Muscle layer of colon (tissue), 2 donors: ENCODE data around the gene SHROOM3.

Source experiments
- H3K27ac ChIP-seq: one replicate; pipeline ENCODE4 v1.7.0; 2013; ENCODE audit warnings: low read depth, mild to moderate bottlenecking, low read length, moderate library complexity
- H3K27me3 ChIP-seq, 2 donors: one replicate each; pipeline ENCODE4 v1.7.0; 2013; ENCODE audit warnings: low read length in 2 of 2, mild to moderate bottlenecking in 2 of 2; ENCODE audit not compliant: insufficient read depth in 2 of 2, control insufficient read depth in 1 of 2
- H3K36me3 ChIP-seq: one replicate; pipeline ENCODE4 v1.7.0; 2013; ENCODE audit warnings: mild to moderate bottlenecking, low read length; ENCODE audit not compliant: insufficient read depth
- H3K4me1 ChIP-seq: one replicate; pipeline ENCODE4 v1.7.0; 2013; ENCODE audit warnings: mild to moderate bottlenecking, low read length; ENCODE audit not compliant: insufficient read depth
- H3K4me3 ChIP-seq, 2 donors: one replicate each; pipeline ENCODE4 v1.7.0; 2013; ENCODE audit warnings: low read length in 2 of 2, low read depth in 1 of 2, mild to moderate bottlenecking in 1 of 2, moderate library complexity in 1 of 2
- H3K9ac ChIP-seq: one replicate; pipeline ENCODE4 v1.7.0; 2013; ENCODE audit warnings: low read length
- H3K9me3 ChIP-seq: one replicate; pipeline ENCODE4 v1.7.0; 2013; ENCODE audit warnings: mild to moderate bottlenecking, low read length
- donor health status: abdominal sarcoma.
- donor health status: Adenocarcinoma of cecum.

Gene SHROOM3

DNA sequence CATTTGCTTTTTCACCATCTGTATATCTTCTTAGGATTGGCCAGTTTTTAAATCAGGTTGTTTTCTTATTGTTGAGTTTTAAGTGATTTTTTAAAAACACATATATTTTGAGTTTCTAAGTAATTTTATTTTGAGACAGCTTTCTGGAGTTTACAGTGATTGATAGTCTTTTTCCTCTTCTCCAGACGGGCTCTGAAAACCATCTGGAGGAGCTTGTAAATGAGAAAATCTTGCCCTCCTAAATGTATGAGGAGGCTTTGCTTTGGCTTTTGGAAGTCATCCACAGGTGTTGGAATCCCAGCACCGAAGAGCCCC lies 302.7 kb downstream of the SHROOM3 start:
- Histone ChIP-seq H3K36me3 (peaks cover 5% of the 10 kb centered on the region), H3K27me3 (no peaks in the 10 kb centered on the region), H3K9me3 (no peaks in the 10 kb centered on the region), H3K27ac (peak overlapping the region; percentile 74), H3K4me1 (peaks cover 31% of the 10 kb centered on the region), H3K9ac (no peak overlapping the region), H3K4me3 (no peak overlapping the region)

DNA sequence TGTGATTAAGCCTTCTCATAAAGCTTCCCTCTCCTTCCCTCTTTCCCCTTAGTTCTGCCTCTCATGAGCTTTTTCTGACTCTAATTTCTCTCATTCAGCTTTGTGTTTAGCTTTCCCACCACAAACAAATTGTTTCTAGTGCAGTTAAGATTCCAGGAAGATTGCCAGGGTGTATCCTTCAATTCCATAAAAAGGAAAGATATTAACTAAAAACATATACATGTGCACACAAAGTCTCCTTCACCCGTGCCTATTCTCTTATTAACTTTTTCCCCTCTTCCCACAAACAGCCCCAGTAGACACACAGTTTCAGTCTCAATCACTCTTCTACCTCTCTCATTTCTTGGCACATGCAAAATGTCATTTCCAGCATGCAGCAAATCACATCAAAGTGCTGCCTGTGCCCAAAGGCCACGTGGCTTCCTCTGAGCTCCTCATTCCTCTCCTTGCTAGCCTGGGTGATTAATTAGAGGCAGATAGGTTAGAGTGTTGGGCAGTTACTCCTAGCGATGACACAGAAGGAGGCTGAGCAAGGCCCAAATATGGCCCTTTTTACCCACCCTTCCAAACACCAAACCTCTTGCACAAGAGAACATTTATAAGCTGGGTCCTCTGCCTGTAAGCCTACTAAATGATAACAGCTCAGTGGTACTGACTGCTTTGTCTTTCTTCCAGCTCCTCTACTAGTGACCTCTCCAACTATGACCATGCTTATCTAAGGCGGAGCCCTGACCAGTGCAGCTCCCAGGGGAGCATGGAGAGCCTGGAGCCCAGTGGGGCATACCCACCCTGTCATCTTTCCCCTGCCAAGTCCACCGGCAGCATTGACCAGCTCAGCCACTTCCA lies 303.3 kb downstream of the SHROOM3 start:
- Histone ChIP-seq H3K4me3 (peak overlapping the region in 1 of 2 donors; percentile 21), H3K27ac (peak overlapping the region; percentile 74), H3K27me3 (no peaks in the 10 kb centered on the region), H3K36me3 (peaks cover 5% of the 10 kb centered on the region), H3K4me1 (peaks cover 37% of the 10 kb centered on the region), H3K9ac (peak overlapping the region; percentile 37), H3K9me3 (no peaks in the 10 kb centered on the region)

DNA sequence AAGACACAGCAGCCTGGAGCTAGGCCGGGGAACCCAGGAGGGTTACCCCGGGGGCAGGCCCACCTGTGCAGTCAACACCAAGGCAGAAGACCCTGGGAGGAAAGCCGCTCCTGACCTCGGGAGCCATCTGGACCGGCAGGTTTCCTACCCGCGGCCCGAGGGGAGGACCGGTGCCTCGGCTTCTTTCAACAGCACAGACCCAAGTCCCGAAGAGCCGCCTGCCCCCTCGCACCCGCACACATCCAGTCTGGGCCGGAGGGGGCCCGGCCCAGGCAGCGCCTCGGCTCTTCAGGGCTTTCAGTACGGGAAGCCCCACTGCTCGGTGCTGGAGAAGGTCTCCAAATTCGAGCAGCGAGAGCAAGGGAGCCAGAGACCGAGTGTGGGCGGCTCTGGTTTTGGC lies 305.2 kb downstream of the SHROOM3 start:
- H3K4me3 ChIP-seq = no peak overlapping the region

DNA sequence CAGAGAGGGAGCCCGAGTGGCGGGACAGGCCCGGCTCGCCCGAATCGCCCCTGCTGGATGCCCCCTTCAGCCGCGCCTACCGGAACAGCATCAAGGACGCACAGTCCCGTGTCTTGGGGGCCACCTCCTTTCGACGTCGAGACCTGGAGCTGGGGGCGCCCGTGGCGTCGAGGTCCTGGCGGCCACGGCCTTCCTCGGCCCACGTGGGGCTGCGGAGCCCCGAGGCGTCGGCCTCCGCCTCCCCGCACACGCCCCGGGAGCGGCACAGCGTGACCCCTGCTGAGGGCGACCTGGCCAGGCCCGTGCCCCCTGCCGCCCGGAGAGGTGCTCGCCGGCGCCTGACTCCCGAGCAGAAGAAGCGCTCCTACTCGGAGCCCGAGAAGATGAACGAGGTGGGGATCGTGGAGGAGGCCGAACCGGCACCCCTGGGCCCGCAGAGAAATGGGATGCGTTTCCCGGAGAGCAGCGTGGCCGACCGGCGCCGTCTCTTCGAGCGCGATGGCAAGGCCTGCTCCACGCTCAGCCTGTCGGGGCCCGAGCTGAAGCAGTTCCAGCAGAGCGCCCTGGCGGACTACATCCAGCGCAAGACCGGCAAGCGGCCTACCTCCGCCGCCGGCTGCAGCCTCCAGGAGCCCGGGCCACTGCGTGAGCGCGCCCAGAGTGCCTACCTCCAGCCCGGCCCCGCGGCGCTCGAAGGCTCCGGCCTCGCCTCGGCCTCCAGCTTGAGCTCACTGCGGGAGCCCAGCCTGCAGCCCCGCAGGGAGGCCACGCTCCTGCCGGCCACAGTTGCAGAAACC lies 306.0 kb downstream of the SHROOM3 start:
- Histone ChIP-seq H3K4me1 (peaks cover 52% of the 10 kb centered on the region), H3K9ac (no peak overlapping the region), H3K4me3 (no peak overlapping the region), H3K27me3 (no peaks in the 10 kb centered on the region), H3K36me3 (peaks cover 5% of the 10 kb centered on the region), H3K27ac (no peak overlapping the region), H3K9me3 (no peaks in the 10 kb centered on the region)

More for the DNA sequence above, 305.2 kb downstream of the SHROOM3 start:
- H3K27me3 ChIP-seq = no peaks in the 10 kb centered on the region
- peaks cover 5% of the 10 kb centered on the region for H3K36me3 ChIP-seq
- H3K9me3 ChIP-seq = no peaks in the 10 kb centered on the region
- H3K9ac ChIP-seq = no peak overlapping the region
- peaks cover 52% of the 10 kb centered on the region for H3K4me1 ChIP-seq
- no peak overlapping the region for H3K27ac ChIP-seq

DNA sequence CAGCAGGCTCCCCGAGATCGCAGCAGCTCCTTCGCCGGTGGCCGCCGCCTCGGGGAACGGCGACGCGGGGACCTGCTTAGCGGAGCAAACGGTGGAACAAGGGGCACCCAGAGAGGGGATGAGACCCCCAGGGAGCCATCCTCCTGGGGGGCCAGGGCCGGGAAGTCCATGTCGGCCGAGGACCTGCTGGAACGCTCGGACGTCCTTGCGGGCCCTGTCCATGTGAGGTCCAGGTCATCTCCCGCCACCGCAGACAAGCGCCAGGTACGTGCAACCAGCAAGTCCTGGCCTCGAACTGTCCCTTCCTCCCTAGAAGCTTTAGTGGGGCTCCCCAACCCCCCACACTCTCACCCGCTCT lies 306.6 kb downstream of the SHROOM3 start:
- Histone ChIP-seq H3K27me3 (no peaks in the 10 kb centered on the region), H3K9me3 (no peaks in the 10 kb centered on the region), H3K4me3 (no peak overlapping the region), H3K9ac (no peak overlapping the region), H3K36me3 (peaks cover 5% of the 10 kb centered on the region), H3K4me1 (peaks cover 52% of the 10 kb centered on the region), H3K27ac (no peak overlapping the region)

DNA sequence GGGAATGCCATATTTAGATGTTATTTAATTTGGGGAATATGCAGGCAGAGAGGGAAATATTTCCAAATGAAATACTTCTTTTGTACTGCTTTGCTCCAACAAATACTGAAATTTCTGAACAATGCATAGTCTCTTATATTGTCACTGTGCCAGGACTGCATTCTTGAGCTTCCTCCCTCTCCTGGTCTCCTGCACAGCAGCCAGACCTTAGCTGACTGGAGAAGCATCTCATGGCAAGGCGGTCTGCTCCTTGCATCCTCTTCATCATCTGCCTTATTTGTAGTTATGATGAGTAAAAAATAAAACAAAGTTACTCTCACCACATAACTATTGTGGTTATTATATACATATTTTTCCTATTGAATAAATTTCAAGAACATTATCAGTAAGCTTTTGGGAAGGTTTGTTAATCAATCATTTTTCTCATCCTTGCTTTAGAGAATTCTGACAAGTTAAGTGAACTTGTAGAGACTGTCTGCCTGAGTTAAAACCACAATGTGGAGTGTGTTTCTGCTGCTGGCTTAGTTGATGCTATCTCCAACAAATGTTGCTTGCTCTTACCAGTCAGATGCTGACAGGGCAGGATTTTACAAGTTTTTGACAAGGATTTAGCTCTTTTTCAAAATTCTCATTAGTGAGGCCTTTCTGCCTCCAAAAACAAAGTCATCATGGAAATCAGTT lies 309.4 kb downstream of the SHROOM3 start:
- H3K27me3 ChIP-seq = no peaks in the 10 kb centered on the region
- H3K9me3 ChIP-seq = no peaks in the 10 kb centered on the region
- H3K4me3 ChIP-seq = no peak overlapping the region
- H3K4me1 ChIP-seq = peaks cover 29% of the 10 kb centered on the region
- peaks cover 3% of the 10 kb centered on the region for H3K36me3 ChIP-seq
- H3K27ac ChIP-seq = peak overlapping the region; percentile 33
- no peak overlapping the region for H3K9ac ChIP-seq

DNA sequence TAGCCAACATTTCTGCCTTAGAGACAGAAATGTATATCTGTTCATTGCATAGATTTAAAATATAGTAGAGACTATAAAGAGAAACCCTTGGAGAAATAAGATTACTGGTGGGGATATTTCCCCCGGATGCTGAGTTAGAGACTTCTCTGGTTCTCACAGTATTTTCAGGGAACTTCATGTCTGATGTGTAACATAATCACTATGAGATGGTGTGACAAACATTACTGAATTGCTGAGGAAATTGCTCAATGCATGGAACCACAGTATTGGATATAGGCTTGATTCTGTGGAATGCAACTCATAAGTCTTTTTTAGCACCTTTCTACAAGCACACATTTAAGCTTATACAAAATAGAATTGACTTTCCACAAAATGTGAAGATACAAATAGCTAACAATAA lies 310.2 kb downstream of the SHROOM3 start:
- peaks cover 22% of the 10 kb centered on the region for H3K4me1 ChIP-seq
- no peaks in the 10 kb centered on the region for H3K9me3 ChIP-seq
- H3K27ac ChIP-seq = no peak overlapping the region
- H3K4me3 ChIP-seq = no peak overlapping the region
- no peaks in the 10 kb centered on the region for H3K27me3 ChIP-seq
- H3K9ac ChIP-seq = no peak overlapping the region
- no peaks in the 10 kb centered on the region for H3K36me3 ChIP-seq

DNA sequence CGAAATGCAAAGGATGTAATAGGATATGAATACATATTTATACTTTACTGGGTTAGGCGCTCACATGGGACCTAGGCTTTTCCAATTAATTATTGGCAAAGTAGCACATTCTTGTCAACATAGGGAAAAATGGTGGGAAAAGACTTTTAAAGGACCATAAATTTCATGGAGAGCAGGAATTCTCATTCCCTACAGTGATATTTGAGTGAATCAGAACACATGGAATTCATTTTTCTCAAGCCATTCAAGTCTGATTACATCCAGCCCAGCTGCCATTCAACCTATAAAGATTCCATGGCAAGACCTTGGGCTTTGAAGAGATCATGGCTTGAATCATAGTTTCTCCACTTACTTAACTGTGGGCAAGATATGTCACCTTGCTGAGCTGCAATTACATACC lies 312.5 kb downstream of the SHROOM3 start:
- Histone ChIP-seq H3K4me3 (no peak overlapping the region), H3K4me1 (peaks cover 22% of the 10 kb centered on the region), H3K27me3 (no peaks in the 10 kb centered on the region), H3K27ac (no peak overlapping the region), H3K9me3 (no peaks in the 10 kb centered on the region), H3K36me3 (no peaks in the 10 kb centered on the region), H3K9ac (no peak overlapping the region)

DNA sequence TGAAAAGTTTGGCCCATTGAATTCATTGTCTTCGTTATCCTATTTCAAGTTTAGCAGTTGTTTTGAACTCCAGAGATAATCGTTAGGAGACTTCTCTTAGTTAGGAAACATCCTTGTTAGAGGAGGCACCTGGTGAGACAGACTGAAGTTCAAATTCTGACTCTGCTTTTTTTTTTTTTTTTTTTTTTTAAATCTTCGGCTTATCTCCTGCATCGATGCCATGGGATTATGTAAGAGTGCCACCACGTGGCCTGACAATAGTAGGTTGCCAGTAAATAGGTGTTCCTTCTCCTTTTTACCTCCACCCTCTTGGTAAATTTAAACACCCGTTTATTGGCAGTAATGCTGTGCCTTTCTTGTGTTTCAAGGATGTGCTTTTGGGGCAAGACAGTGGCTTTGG lies 313.6 kb downstream of the SHROOM3 start:
- no peak overlapping the region for H3K27ac ChIP-seq
- no peaks in the 10 kb centered on the region for H3K36me3 ChIP-seq
- no peak overlapping the region for H3K9ac ChIP-seq
- H3K27me3 ChIP-seq = no peaks in the 10 kb centered on the region
- no peaks in the 10 kb centered on the region for H3K9me3 ChIP-seq
- H3K4me3 ChIP-seq = no peak overlapping the region
- H3K4me1 ChIP-seq = peaks cover 20% of the 10 kb centered on the region

DNA sequence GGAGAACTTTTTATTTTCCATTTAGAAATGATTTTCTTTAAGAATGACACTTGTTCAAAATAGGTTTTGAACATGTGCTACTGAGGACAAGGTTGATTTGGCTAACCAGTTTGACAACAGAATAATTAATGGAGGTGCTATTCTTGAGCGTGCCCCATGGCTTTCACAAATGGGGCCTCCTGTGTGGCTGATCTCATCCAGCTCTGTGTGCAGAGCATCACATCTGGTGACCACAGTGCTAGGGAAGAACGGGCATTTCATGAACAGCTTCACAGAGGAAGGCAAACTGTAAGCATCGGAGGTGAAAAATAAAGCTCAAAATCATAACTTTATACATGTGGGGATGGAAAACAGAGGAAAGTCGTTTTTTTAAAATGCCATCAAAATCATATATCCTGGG lies 314.3 kb downstream of the SHROOM3 start:
- Histone ChIP-seq H3K9ac (no peak overlapping the region), H3K27me3 (no peaks in the 10 kb centered on the region), H3K4me3 (no peak overlapping the region), H3K9me3 (no peaks in the 10 kb centered on the region), H3K4me1 (peaks cover 19% of the 10 kb centered on the region), H3K27ac (no peak overlapping the region), H3K36me3 (no peaks in the 10 kb centered on the region)

DNA sequence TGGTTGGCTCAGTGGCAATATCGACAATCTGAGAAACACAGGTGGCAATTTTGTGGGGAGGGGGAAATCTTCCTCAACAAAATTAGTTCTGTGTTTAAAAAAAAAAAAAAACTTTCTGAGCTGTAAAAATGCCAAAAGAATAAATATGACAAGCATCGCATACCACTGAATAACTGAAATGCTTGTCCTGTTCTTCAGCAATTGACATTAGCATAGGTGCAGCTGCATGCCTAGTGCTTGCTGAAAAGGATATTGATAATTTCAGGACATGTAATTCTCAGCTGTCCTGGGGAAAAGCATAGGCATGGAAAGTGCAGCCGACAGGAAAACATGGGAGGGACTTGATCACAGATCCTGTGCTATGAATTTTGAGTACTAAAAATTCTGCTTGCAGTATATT lies 315.7 kb downstream of the SHROOM3 start:
- H3K36me3 ChIP-seq = no peaks in the 10 kb centered on the region
- peaks cover 15% of the 10 kb centered on the region for H3K4me1 ChIP-seq
- no peak overlapping the region for H3K27ac ChIP-seq
- no peaks in the 10 kb centered on the region for H3K27me3 ChIP-seq
- no peak overlapping the region for H3K4me3 ChIP-seq
- no peaks in the 10 kb centered on the region for H3K9me3 ChIP-seq
- H3K9ac ChIP-seq = no peak overlapping the region
